Spleen (tissue), 7 donors: ENCODE results near the gene CDIP1.

Experiments used
- CTCF ChIP-seq, 11 experiments: fragments of 200-600 bp in 7 of 11; fragments of 450-650 bp in 4 of 11; sonication (generic) in 4 of 11; IDR thresholded peaks in 8 of 11; conservative IDR thresholded peaks in 3 of 11; 1 replicate in 7 of 11; 2 replicates in 4 of 11; pipeline versions ENCODE4 v1.4.0 to v1.8.0; 2016 to 2021; ENCODE audit warnings: antibody characterized with exemption in 11 of 11, inconsistent platforms in 4 of 11, mild to moderate bottlenecking in 1 of 11
- POLR2AphosphoS5 ChIP-seq, 3 donors: sonication (generic); formaldehyde crosslinking; IDR thresholded peaks; one replicate each; pipeline ENCODE4 v1.5.1; 2017; ENCODE audit warnings: antibody characterized with exemption in 3 of 3
- donor health status: DM: no; HTN: no; CAD: no; lungs with moderate emphysema.
- donor health status: DM: no; HTN: no; CAD: no.
- donor health status: DM: no; HTN: no; CAD: no.

- TF ChIP-seq CTCF (IDR thresholded peaks at IDR 0.05 in 8 of 11, conservative IDR thresholded peaks at IDR 0.05 in 3 of 11) (no peak), POLR2AphosphoS5 (IDR thresholded peaks at IDR 0.05) (peak; percentile 61 to 78 (median 64))
Measured at GRCh38 chr16:4465977-4466779, 72.4 kb downstream of the CDIP1 start.
